CD4-positive, alpha-beta T cell (primary cell): ENCODE data around the gene PLXND1. TPM values are rescaled to one million over a fixed set of nuclear protein-coding genes. Genes with fewer than 3 reads are reported as not detected.
A peak's percentile ranks its signal among the peaks of the same experiment; 100 is the strongest.

Source experiments
- ATAC-seq: fragments of 200-7000 bp; cut with Tn5 transposase; one replicate; pipeline ENCODE4 v1.10.0; 2022; ENCODE audit warnings: mild to moderate bottlenecking; ENCODE audit not compliant: poor library complexity
- CTCF ChIA-PET: fragments of 350-600 bp; sonication (Branson Sonifier 250); formaldehyde crosslinking; loops from one replicate; lab custom pipeline; 2021; ENCODE audit warnings: antibody characterized with exemption, inconsistent platforms; lab: Charles Lee
- POLR2A ChIA-PET: fragments of 350-600 bp; sonication (Branson Sonifier 250); formaldehyde crosslinking; loops from one replicate; lab custom pipeline; 2021; ENCODE audit warnings: antibody characterized with exemption, inconsistent platforms; lab: Charles Lee
- DNase-seq, 14 experiments: peaks; one replicate each; pipeline ENCODE4 v3.0.0-alpha.2; 2013 to 2020; ENCODE audit warnings: mixed read lengths in 2 of 14
- H3K27ac ChIP-seq, 2 donors: one replicate each; pipeline versions ENCODE4 v1.5.1 to v1.7.0; 2013; ENCODE audit warnings: low read length in 2 of 2, low read depth in 1 of 2, mild to moderate bottlenecking in 1 of 2
- H3K27me3 ChIP-seq, 2 experiments: 1 replicate in 1 of 2; 2 replicates in 1 of 2; pipeline versions ENCODE4 v1.6.1 to v1.7.0; 2013; ENCODE audit warnings: low read length in 2 of 2, control low read depth in 1 of 2, mild to moderate bottlenecking in 1 of 2, moderate library complexity in 1 of 2; ENCODE audit not compliant: insufficient read depth in 2 of 2, control insufficient read depth in 1 of 2
- H3K36me3 ChIP-seq: one replicate; pipeline ENCODE4 v1.6.1; 2013; ENCODE audit warnings: low read length, control low read depth; ENCODE audit not compliant: insufficient read depth
- H3K4me1 ChIP-seq: one replicate; pipeline ENCODE4 v1.6.1; 2013; ENCODE audit warnings: low read length, control low read depth; ENCODE audit not compliant: insufficient read depth
- H3K4me3 ChIP-seq: one replicate; pipeline ENCODE4 v1.5.1; 2013; ENCODE audit warnings: mild to moderate bottlenecking, low read length, moderate library complexity
- H3K9me3 ChIP-seq, 2 experiments: 1 replicate in 1 of 2; 2 replicates in 1 of 2; pipeline versions ENCODE4 v1.6.1 to v1.7.0; 2013; ENCODE audit warnings: low read length in 2 of 2, mild to moderate bottlenecking in 2 of 2, control low read depth in 1 of 2, moderate library complexity in 1 of 2; ENCODE audit not compliant: control insufficient read depth in 1 of 2, insufficient read depth in 1 of 2
- H3K27ac Mint-ChIP-seq: one replicate; pipeline ENCODE4 v1.8.0; 2020; ENCODE audit warnings: mixed read lengths
- H3K27me3 Mint-ChIP-seq: one replicate; pipeline ENCODE4 v1.8.0; 2021; ENCODE audit warnings: mixed read lengths
- H3K36me3 Mint-ChIP-seq: one replicate; pipeline ENCODE4 v1.8.0; 2021; ENCODE audit warnings: low read depth, mixed read lengths
- H3K4me1 Mint-ChIP-seq: one replicate; pipeline ENCODE4 v1.8.0; 2021; ENCODE audit warnings: low read depth, mixed read lengths
- H3K4me3 Mint-ChIP-seq: one replicate; pipeline ENCODE4 v1.8.0; 2020; ENCODE audit warnings: mild to moderate bottlenecking, mixed read lengths
- H3K9me3 Mint-ChIP-seq: one replicate; pipeline ENCODE4 v1.8.0; 2020; ENCODE audit warnings: mixed read lengths
- CTCF ChIP-seq: fragments of 200-600 bp; IDR thresholded peaks from one replicate; pipeline ENCODE4 v1.8.0; 2022; ENCODE audit warnings: antibody characterized with exemption, mild to moderate bottlenecking
- intact Hi-C, 2 experiments: fragments of 100-400 bp; cut with DNase I in 1 of 2; cut with micrococcal nuclease in 1 of 2; formaldehyde crosslinking; loops; one replicate each; pipeline versions ENCODE4 v1.15.1 to v1.9.0; 2023 to 2025; cut with DNase I, micrococcal nuclease
- total RNA-seq, 174 experiments: library from RNA in 2 of 174; stranded (reverse) in 2 of 174; gene quantifications; one replicate each; pipeline ENCODE4 v1.2.3 and lab custom pipeline; 2021 to 2026

The PLXND1 gene
- total RNA-seq, 2 experiments from 2014 or later, result 61.7 to 62.5 TPM

- Histone ChIP-seq H3K27ac (no peak overlapping the region), H3K4me1 (peaks cover 51% of the 10 kb centered on the region), H3K36me3 (no peaks in the 10 kb centered on the region), H3K27me3 (peaks cover 0 to 5% of the 10 kb centered on the region in 2 experiments), H3K9me3 (no peaks in the 10 kb centered on the region), H3K4me3 (peak overlapping the region; percentile 53)
- Mint-ChIP-seq H3K36me3 (peaks cover 4% of the 10 kb centered on the region), H3K4me3 (peak overlapping the region; percentile 95), H3K27me3 (peaks cover 20% of the 10 kb centered on the region), H3K27ac (peak overlapping the region; percentile 67), H3K9me3 (no peaks in the 10 kb centered on the region), H3K4me1 (peaks cover 33% of the 10 kb centered on the region)
- intact Hi-C loops, result loop anchor here in 1 of 2 experiments (5.0 kb wide), 2 partner anchors 113 to 168 kb away; partner anchors contain the start of gene MBD4
- DNase-seq, result peak; percentile 31 to 78 (median 43)
- POLR2A ChIA-PET, result interaction anchor here (1.2 to 3.6 kb wide), 8 partner anchors 11 to 289 kb away, joined by 3 to 45 read pairs (median 6); partner anchors contain the start of genes IFT122, MBD4 and TMCC1
- peak; percentile 69 for ATAC-seq
- CTCF ChIA-PET, result interaction anchor here (1.0 to 1.6 kb wide), 4 partner anchors 10 to 165 kb away, joined by 3 to 6 read pairs (median 4); partner anchors contain the start of genes IFT122 and MBD4
- no peak for TF ChIP-seq CTCF
These were observed 1.1 kb downstream of the PLXND1 start for GRCh38 chr3:129605203-129605921.

GRCh38 chr3:129604767-129605166, 1.7 kb downstream of the PLXND1 start:
- Mint-ChIP-seq H3K4me1 (peaks cover 33% of the 10 kb centered on the region), H3K36me3 (peaks cover 4% of the 10 kb centered on the region), H3K27ac (no peak overlapping the region), H3K27me3 (peaks cover 20% of the 10 kb centered on the region), H3K9me3 (no peaks in the 10 kb centered on the region), H3K4me3 (peak overlapping the region; percentile 73)
- Histone ChIP-seq H3K36me3 (no peaks in the 10 kb centered on the region), H3K27ac (no peak overlapping the region), H3K4me1 (peaks cover 55% of the 10 kb centered on the region), H3K27me3 (peaks cover 0 to 5% of the 10 kb centered on the region in 2 experiments), H3K9me3 (no peaks in the 10 kb centered on the region), H3K4me3 (peak overlapping the region; percentile 45)
- intact Hi-C loops, result loop anchor here in 1 of 2 experiments (5.0 kb wide), 2 partner anchors 112 to 167 kb away; partner anchors contain the start of gene MBD4
- ATAC-seq (no peak), DNase-seq (no peak)
- POLR2A ChIA-PET, result interaction anchor here (1.2 to 3.6 kb wide), 6 partner anchors 11 to 289 kb away, joined by 3 to 45 read pairs (median 5); partner anchors contain the start of genes IFT122 and TMCC1
- no peak for TF ChIP-seq CTCF
- CTCF ChIA-PET, result interaction anchor here (1.3 to 1.6 kb wide), 2 partner anchors 9 to 23 kb away, joined by 3 to 6 read pairs; no protein-coding TSS in a partner anchor

GRCh38 chr3:129603991-129604749, 2.3 kb downstream of the PLXND1 start:
- Mint-ChIP-seq H3K27ac (no peak overlapping the region), H3K27me3 (peaks cover 20% of the 10 kb centered on the region), H3K36me3 (peaks cover 4% of the 10 kb centered on the region), H3K4me1 (peaks cover 28% of the 10 kb centered on the region), H3K4me3 (peak overlapping the region; percentile 73), H3K9me3 (no peaks in the 10 kb centered on the region)
- Histone ChIP-seq H3K27ac (no peak overlapping the region), H3K4me1 (peaks cover 61% of the 10 kb centered on the region), H3K4me3 (peak overlapping the region; percentile 45), H3K9me3 (no peaks in the 10 kb centered on the region), H3K27me3 (peaks cover 0 to 5% of the 10 kb centered on the region in 2 experiments), H3K36me3 (no peaks in the 10 kb centered on the region)
- CTCF ChIA-PET, result interaction anchor here (1.3 kb wide), 1 partner anchor 9 kb away, joined by 3 read pairs; no protein-coding TSS in a partner anchor
- no peak for DNase-seq
- ATAC-seq, result no peak
- POLR2A ChIA-PET, result interaction anchor here (1.5 to 3.6 kb wide), 5 partner anchors 10 to 289 kb away, joined by 3 to 45 read pairs (median 6); partner anchors contain the start of genes IFT122 and TMCC1
- intact Hi-C loops, result no loop called here
- TF ChIP-seq CTCF, result no peak
